GM12873 (cell line): ENCODE data around the gene SSU72.

Experiments used
- TF ChIP-seq, protein P1 (sequence below): IDR thresholded peaks from 2 replicates; pipeline ENCODE4 v1.5.1; 2012; ENCODE audit warnings: low read depth, mild to moderate bottlenecking, moderate library complexity, low read length, control low read depth; ENCODE audit not compliant: insufficient read depth; ENCODE audit errors: missing control alignments

SSU72 gene

DNA sequence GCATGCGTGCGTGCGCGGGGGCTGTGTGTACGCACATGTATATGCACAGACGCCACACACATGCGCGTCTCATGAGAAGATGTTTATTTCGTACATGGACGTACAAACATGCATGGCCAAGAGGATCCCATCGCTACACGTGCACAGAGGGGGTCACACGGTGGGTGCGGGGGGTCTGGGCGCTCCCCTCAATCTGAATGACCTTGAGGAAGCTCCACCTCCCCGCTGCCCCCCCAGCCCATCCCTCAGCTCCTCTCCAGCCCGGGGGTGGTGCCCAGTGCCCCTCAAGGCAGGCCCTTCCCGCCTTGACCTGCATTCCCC lies 35.7 kb downstream of the SSU72 start:
- TF ChIP-seq, protein P1, sequence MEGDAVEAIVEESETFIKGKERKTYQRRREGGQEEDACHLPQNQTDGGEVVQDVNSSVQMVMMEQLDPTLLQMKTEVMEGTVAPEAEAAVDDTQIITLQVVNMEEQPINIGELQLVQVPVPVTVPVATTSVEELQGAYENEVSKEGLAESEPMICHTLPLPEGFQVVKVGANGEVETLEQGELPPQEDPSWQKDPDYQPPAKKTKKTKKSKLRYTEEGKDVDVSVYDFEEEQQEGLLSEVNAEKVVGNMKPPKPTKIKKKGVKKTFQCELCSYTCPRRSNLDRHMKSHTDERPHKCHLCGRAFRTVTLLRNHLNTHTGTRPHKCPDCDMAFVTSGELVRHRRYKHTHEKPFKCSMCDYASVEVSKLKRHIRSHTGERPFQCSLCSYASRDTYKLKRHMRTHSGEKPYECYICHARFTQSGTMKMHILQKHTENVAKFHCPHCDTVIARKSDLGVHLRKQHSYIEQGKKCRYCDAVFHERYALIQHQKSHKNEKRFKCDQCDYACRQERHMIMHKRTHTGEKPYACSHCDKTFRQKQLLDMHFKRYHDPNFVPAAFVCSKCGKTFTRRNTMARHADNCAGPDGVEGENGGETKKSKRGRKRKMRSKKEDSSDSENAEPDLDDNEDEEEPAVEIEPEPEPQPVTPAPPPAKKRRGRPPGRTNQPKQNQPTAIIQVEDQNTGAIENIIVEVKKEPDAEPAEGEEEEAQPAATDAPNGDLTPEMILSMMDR: no peak

DNA sequence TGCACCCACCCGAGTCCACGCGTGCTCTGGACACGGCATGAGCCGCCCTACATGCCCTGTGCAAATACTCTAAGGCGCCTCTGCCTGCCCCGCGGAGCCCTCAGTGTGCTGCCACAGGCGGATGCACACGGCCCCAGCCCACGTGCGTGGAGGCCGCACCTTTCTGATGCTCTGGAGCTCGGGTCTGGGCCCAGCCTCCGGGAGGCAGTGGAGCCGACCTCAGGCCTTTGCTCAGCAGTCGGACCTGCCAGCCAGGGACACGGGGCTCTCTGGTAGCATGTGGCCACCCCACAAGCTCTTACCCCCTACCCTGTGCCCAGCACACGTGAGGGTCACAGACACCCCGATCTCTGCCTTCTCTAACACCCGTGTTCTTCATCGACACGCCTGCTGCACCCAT lies 36.3 kb downstream of the SSU72 start:
- TF ChIP-seq, protein P1: no peak

DNA sequence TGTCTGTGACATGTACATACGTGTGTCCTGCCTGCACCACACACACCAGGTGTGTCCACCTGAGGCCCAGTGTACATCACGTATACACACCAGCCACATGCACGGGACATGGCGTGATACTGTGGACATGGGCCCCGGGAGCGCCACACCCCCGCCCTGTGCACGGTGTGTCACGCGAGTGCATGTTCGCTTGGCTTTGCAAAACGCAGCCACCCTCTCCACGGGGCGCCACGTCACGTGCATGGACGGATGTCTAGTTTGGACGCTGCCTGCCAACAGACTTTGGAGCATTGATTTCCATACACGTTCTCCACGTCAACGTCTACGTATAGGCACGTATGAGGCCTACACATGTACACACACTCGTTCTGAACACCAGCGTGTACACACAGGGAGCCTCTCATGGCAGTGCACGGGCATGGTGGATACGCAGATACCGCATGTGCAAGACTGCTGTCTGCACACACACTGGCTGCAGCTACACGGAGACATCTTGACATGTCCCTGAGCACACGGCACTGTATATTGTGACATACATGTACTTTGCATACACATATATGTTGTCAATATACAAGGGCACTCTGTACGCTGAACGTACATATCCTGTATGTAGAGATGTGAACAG lies 36.9 kb downstream of the SSU72 start:
- TF ChIP-seq, protein P1: no peak

DNA sequence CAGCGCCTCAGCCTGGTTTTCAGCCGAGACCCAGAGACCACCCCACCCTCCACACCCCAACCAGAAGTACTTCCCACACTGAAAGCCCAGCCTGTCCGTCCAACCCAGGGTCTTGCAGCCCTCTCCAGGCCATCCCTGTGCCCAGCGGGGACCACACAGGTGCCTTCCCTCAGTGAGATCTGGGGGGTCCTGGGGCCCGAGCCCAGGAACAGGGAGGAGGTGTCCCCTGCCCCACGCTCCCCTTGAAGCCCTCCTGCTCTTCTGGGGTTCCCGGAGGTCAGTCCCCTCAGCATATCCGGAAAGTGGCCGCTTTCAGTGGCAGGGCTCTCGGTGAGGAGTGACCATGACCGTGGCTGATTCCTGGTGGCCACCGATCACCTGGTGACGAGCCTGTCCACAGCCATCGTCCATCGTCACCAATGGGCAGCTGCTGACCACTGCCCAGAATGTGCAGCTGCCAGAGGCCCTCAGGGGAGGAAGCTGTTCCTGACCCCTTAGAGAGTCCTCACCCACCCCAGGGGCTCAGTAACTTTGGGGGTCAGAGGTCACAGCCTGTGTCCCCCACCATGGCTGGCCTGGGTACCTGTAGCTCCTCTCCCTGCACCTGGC lies 37.6 kb downstream of the SSU72 start:
- TF ChIP-seq, protein P1: no peak

DNA sequence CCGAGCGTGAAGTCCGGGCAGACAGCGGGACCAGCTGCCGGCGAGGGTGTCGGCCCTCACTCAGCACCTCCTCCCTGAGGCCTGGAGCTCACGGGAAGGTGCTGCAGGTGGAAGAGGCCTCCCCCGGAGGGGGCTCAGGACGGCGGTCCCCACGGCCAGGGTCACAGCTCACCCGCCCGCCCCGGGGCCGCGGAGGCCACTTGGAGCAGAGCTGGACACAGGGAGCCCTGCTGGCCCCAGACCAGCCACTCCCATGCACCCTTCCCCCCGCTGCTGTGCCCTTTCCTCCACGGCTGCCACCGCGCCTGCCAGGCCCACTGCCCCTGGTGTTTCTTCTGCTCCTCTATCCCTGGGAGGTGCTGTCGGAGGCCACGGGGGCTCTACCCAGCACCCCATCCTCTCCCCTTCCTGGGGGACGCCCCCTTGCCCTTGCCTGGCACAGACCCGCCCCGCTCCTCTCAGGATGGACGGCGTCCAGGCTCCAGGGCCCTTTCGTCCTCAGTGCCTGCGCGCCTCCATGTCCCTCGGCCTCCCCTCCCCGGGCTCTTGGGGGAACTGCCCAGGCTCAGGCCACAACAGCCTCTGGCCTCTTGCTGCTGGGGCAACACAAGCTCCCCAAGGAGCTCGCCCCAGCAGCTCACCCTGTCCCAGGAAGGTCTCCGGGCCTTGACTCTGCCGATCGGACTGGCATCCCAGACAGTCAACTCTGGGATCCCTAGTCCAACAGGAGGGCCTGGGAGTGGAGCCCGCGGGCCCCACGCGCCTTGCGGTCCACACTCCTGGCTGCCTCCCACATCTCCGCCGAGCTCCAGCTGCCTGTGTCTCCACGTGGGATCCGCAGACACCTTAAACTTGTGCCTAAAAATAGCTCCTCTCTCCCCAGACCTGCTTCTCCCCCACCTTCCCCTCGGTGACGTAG lies 38.4 kb downstream of the SSU72 start:
- TF ChIP-seq, protein P1: no peak

DNA sequence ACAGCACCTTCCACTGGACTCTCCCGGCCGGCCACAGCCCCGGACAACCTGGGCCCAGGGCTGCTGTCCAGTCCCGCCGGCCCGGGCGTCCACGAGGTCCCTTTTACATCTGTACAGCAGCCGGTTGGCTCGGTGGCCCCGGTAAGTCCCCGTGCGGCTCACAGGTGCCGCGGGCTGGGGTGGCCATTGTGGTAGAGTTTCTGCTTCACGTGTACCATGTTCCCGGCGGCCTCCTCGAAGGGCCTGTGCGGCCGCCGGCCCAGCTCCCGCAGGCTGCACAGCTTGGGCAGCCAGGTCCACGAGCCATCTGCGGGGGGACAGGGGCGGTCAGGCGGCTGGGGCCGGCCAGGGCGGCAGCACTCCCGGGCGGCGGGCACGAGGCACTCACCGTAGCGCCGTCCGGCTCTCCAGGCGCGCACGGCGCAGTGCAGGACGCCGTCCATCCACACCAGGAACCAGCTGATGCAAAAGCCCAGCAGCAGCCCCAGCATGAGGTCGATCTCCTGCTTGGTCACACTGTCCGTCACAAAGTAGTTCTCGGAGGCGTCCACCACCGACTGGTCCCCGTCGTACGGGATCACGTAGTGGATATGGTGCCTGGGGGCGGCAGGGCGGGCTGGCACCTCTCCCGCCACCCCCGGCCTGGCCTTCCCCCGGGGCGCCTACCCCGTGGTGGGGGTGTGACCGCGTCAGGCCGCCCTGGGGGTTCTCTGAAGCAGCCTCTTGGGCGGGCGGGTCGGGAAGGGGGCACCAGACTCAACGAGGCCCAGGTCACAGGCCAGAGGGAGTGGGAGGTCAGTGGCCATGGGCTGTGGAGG lies 39.3 kb downstream of the SSU72 start:
- TF ChIP-seq, protein P1: no peak
